Testis (tissue), 3 donors: ENCODE data around the gene DNAH5. TPM values are rescaled to one million over a fixed set of nuclear protein-coding genes. Genes with fewer than 3 reads are reported as not detected.

ENCODE experiments used
- DNase-seq: peaks from one replicate; pipeline ENCODE4 v3.0.0-alpha.2; 2019
- H3K27ac ChIP-seq, 2 donors: fragments of 200-600 bp; sonication (generic); one replicate each; pipeline ENCODE4 v1.5.1; 2019
- H3K27me3 ChIP-seq: fragments of 200-600 bp; sonication (generic); one replicate; pipeline ENCODE4 v1.5.1; 2019
- H3K36me3 ChIP-seq: fragments of 200-600 bp; sonication (generic); one replicate; pipeline ENCODE4 v1.5.1; 2017; ENCODE audit warnings: low read depth; ENCODE audit errors: missing control alignments
- H3K4me1 ChIP-seq: fragments of 200-600 bp; sonication (generic); one replicate; pipeline ENCODE4 v1.5.1; 2019
- H3K4me3 ChIP-seq, 2 donors: fragments of 200-600 bp; sonication (generic); one replicate each; pipeline ENCODE4 v1.5.1; 2017 to 2019
- H3K9me3 ChIP-seq: fragments of 200-600 bp; sonication (generic); one replicate; pipeline ENCODE4 v1.5.1; 2017
- POLR2A ChIP-seq: fragments of 450-650 bp; IDR thresholded peaks from one replicate; pipeline ENCODE4 v1.6.1; 2017; ENCODE audit warnings: antibody characterized with exemption, mild to moderate bottlenecking, moderate library complexity
- WGBS, 2 donors: methylation state at CpG; one replicate each; pipeline ENCODE4 v1.1.5; 2018; 5-methylcytosine and 5-hydroxymethylcytosine counted together
- intact Hi-C: fragments of 100-400 bp; cut with DNase I; formaldehyde crosslinking; loops from one replicate; pipeline ENCODE4 v1.15.1; 2023; ENCODE audit warnings: low total_unique reads
- polyA plus RNA-seq: library from polyadenylated mRNA; stranded (reverse); fragments of 350-450 nt; fragmentation: Illumina TruSeq; extraction: RNeasy Lipid Tissue Mini Kit (QIAGEN cat#74804); gene quantifications from one replicate; pipeline ENCODE4 v1.2.3, GENCODE V29; 2014; ENCODE audit warnings: low read depth, low replicate concordance; ENCODE audit not compliant: insufficient read depth
- total RNA-seq, 2 donors: library from RNA; depleted of rRNA; stranded (reverse); fragments of >200 nt; gene quantifications; one replicate each; pipeline ENCODE4 v1.2.3, GENCODE V29; 2016
- TF ChIP-seq, protein P1 (sequence below), 3 experiments: fragments of 450-650 bp in 2 of 3; fragments of 200-600 bp in 1 of 3; sonication (generic) in 1 of 3; IDR thresholded peaks; one replicate each; pipeline ENCODE4 v1.5.1; 2016 to 2019; ENCODE audit warnings: antibody characterized with exemption in 3 of 3, mild to moderate bottlenecking in 2 of 3, moderate library complexity in 1 of 3

The DNAH5 gene
- total and polyA plus RNA-seq, 3 donors from 2014 or later: 1.1 to 5.9 (median 5.1) TPM

DNA sequence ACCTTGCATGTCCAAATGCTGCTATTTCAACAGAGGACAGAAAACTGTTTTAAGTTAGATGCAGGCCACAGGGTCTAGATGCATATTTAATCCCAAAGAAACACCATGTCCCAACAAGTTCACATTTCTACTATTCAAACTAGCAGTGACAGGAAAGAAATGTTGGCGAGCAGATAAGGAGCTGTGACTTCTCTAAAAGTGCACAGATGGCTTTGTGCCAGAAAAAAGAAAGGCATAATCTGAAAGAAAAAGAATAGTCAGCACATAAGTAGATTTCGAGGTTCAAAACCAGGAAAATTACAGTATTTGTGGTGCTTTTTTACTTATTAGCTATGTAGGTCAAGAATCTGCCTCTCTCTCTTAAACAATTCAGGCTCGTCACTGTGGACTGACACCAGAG lies 178.3 kb downstream of the DNAH5 start:
- Histone ChIP-seq H3K27ac (no peak overlapping the region), H3K4me1 (no peaks in the 10 kb centered on the region), H3K27me3 (no peaks in the 10 kb centered on the region), H3K4me3 (no peak overlapping the region), H3K36me3 (no peaks in the 10 kb centered on the region), H3K9me3 (no peaks in the 10 kb centered on the region)
- WGBS, 2 donors: 65 to 66% methylated on average over 3 of the region's 3 CpGs
- intact Hi-C loops: no loop called here
- TF ChIP-seq POLR2A: no peak
- TF ChIP-seq, protein P1, sequence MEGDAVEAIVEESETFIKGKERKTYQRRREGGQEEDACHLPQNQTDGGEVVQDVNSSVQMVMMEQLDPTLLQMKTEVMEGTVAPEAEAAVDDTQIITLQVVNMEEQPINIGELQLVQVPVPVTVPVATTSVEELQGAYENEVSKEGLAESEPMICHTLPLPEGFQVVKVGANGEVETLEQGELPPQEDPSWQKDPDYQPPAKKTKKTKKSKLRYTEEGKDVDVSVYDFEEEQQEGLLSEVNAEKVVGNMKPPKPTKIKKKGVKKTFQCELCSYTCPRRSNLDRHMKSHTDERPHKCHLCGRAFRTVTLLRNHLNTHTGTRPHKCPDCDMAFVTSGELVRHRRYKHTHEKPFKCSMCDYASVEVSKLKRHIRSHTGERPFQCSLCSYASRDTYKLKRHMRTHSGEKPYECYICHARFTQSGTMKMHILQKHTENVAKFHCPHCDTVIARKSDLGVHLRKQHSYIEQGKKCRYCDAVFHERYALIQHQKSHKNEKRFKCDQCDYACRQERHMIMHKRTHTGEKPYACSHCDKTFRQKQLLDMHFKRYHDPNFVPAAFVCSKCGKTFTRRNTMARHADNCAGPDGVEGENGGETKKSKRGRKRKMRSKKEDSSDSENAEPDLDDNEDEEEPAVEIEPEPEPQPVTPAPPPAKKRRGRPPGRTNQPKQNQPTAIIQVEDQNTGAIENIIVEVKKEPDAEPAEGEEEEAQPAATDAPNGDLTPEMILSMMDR (IDR thresholded peaks at IDR 0.05): no peak
- DNase-seq: no peak

DNA sequence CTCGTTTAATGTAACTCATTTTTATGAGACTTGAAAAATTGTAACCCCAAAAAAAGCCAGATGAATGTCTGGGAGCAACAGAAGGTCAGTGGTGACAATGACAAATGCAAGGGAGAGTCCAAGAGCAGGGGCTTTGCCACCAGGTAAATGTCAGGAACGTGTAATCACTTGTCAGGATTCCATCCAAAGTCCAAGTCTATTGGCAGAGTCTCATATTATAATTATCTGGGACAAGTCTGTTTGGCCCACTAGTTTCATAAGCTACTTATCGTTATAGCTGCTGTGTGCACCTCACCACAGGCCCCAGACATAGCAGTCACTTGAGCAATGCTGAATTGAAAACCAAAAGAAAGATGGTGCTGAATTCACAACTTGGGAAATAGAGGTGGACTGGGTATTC lies 180.8 kb downstream of the DNAH5 start:
- no peak overlapping the region for H3K4me3 ChIP-seq
- H3K4me1 ChIP-seq: no peaks in the 10 kb centered on the region
- intact Hi-C loops: no loop called here
- TF ChIP-seq POLR2A: no peak
- TF ChIP-seq, protein P1 (IDR thresholded peaks at IDR 0.05): no peak
- H3K27ac ChIP-seq: no peak overlapping the region
- H3K9me3 ChIP-seq: no peaks in the 10 kb centered on the region
- 80% methylated on average over 3 of the region's 3 CpGs for WGBS, 2 donors
- no peaks in the 10 kb centered on the region for H3K36me3 ChIP-seq
- no peak for DNase-seq
- H3K27me3 ChIP-seq: no peaks in the 10 kb centered on the region

GRCh38 chr5:13749766-13750165 lies 194.7 kb downstream of the DNAH5 start:
- intact Hi-C loops: no loop called here
- 65 to 79% methylated on average over 6 of the region's 6 CpGs for WGBS, 2 donors
- Histone ChIP-seq H3K4me3 (no peak overlapping the region), H3K4me1 (no peaks in the 10 kb centered on the region), H3K9me3 (no peaks in the 10 kb centered on the region), H3K27me3 (no peaks in the 10 kb centered on the region), H3K27ac (no peak overlapping the region), H3K36me3 (no peaks in the 10 kb centered on the region)
- no peak for DNase-seq
- no peak for TF ChIP-seq POLR2A
- TF ChIP-seq, protein P1 (IDR thresholded peaks at IDR 0.05): no peak

DNA sequence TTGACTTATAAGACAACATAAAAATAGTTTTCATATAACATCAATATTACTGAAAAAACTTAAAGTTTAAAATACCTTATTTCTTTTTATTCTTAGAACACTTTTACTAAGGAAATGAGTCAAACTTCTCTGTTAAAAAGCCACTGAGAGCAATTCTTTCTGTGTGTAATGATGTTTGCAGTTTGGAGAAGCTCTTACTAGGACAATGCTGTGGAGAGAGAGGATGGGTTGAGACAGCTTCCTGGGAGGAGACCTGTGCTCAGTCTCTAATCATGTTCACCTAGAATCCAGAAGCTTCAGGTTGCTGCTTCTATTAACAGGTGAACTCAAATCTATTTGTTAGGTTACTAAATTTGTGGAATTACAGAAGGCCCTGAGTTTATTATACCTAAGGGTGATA lies 198.5 kb downstream of the DNAH5 start:
- DNase-seq: no peak
- no peaks in the 10 kb centered on the region for H3K9me3 ChIP-seq
- H3K27me3 ChIP-seq: no peaks in the 10 kb centered on the region
- no peak overlapping the region for H3K4me3 ChIP-seq
- TF ChIP-seq POLR2A: no peak
- TF ChIP-seq, protein P1 (IDR thresholded peaks at IDR 0.05): no peak
- no peaks in the 10 kb centered on the region for H3K4me1 ChIP-seq
- H3K36me3 ChIP-seq: no peaks in the 10 kb centered on the region
- H3K27ac ChIP-seq: no peak overlapping the region
- intact Hi-C loops: no loop called here

- Histone ChIP-seq H3K27ac (no peak overlapping the region), H3K36me3 (no peaks in the 10 kb centered on the region), H3K9me3 (no peaks in the 10 kb centered on the region), H3K27me3 (no peaks in the 10 kb centered on the region), H3K4me3 (no peak overlapping the region), H3K4me1 (no peaks in the 10 kb centered on the region)
- intact Hi-C loops: no loop called here
- TF ChIP-seq, protein P1 (IDR thresholded peaks at IDR 0.05): no peak
- no peak for TF ChIP-seq POLR2A
- DNase-seq: no peak
- WGBS, 2 donors: 45% methylated on average over 3 of the region's 3 CpGs
These were observed 199.0 kb downstream of the DNAH5 start for GRCh38 chr5:13745508-13745907.
